ENCODE data around the gene CACNA2D3. TPM values are rescaled to one million over a fixed set of nuclear protein-coding genes. Genes with fewer than 3 reads are reported as not detected.

The CACNA2D3 gene
- total and polyA plus RNA-seq, 2 donors from 2014 or later = 5.7 to 11.2 TPM

- peak in 2 of 5 donors; percentile 18 to 20 for DNase-seq
- no peaks in the 10 kb centered on the region for H3K9me3 ChIP-seq (ENCODE audit: control insufficient read depth in 2 of 3, insufficient read depth in 1 of 3, low read length in 3 of 3)
- intact Hi-C loops (cut with DNase I) = no loop called here
- H3K4me1 ChIP-seq (ENCODE audit: control insufficient read depth in 2 of 3, insufficient read depth in 2 of 3, low read depth in 1 of 3, low read length in 3 of 3) = no peaks in the 10 kb centered on the region
- no peak overlapping the region for H3K4me3 ChIP-seq (ENCODE audit: low read length in 3 of 3)
- no peaks in the 10 kb centered on the region for H3K27me3 ChIP-seq (ENCODE audit: control insufficient read depth, insufficient read depth, low read length)
- FAIRE-seq = no peak
- no peak overlapping the region for H3K9ac ChIP-seq (ENCODE audit: low read length in 3 of 3)
- no peaks in the 10 kb centered on the region for H3K36me3 ChIP-seq (ENCODE audit: control insufficient read depth in 2 of 3, insufficient read depth in 3 of 3, low read length in 3 of 3)
- no peak overlapping the region for H3K27ac ChIP-seq (ENCODE audit: low read depth in 2 of 2, low read length in 2 of 2)
- TF ChIP-seq CTCF (IDR thresholded peaks at IDR 0.05; ENCODE audit: borderline replicate concordance, extremely low read depth, insufficient read depth) = no peak
Observed at GRCh38 chr3:54939557-54940300, 817.4 kb downstream of the CACNA2D3 start.

GRCh38 chr3:54940971-54941370, 818.6 kb downstream of the CACNA2D3 start:
- H3K27ac ChIP-seq (ENCODE audit: low read depth in 2 of 2, low read length in 2 of 2) = no peak overlapping the region
- no peak overlapping the region for H3K9ac ChIP-seq (ENCODE audit: low read length in 3 of 3)
- intact Hi-C loops (cut with DNase I) = no loop called here
- no peak for TF ChIP-seq CTCF (IDR thresholded peaks at IDR 0.05; ENCODE audit: borderline replicate concordance, extremely low read depth, insufficient read depth)
- H3K4me3 ChIP-seq (ENCODE audit: low read length in 3 of 3) = no peak overlapping the region
- FAIRE-seq (no peak), DNase-seq (no peak)
- no peaks in the 10 kb centered on the region for H3K27me3 ChIP-seq (ENCODE audit: control insufficient read depth, insufficient read depth, low read length)
- H3K36me3 ChIP-seq (ENCODE audit: control insufficient read depth in 2 of 3, insufficient read depth in 3 of 3, low read length in 3 of 3) = no peaks in the 10 kb centered on the region
- no peaks in the 10 kb centered on the region for H3K4me1 ChIP-seq (ENCODE audit: control insufficient read depth in 2 of 3, insufficient read depth in 2 of 3, low read depth in 1 of 3, low read length in 3 of 3)
- no peaks in the 10 kb centered on the region for H3K9me3 ChIP-seq (ENCODE audit: control insufficient read depth in 2 of 3, insufficient read depth in 1 of 3, low read length in 3 of 3)

GRCh38 chr3:54941690-54942362, 819.5 kb downstream of the CACNA2D3 start:
- TF ChIP-seq CTCF (IDR thresholded peaks at IDR 0.05; ENCODE audit: borderline replicate concordance, extremely low read depth, insufficient read depth) = no peak
- intact Hi-C loops (cut with DNase I) = no loop called here
- no peak overlapping the region for H3K4me3 ChIP-seq (ENCODE audit: low read length in 3 of 3)
- H3K9me3 ChIP-seq (ENCODE audit: control insufficient read depth in 2 of 3, insufficient read depth in 1 of 3, low read length in 3 of 3) = no peaks in the 10 kb centered on the region
- H3K27ac ChIP-seq (ENCODE audit: low read depth in 2 of 2, low read length in 2 of 2) = no peak overlapping the region
- no peaks in the 10 kb centered on the region for H3K4me1 ChIP-seq (ENCODE audit: control insufficient read depth in 2 of 3, insufficient read depth in 2 of 3, low read depth in 1 of 3, low read length in 3 of 3)
- DNase-seq (no peak), FAIRE-seq (no peak)
- no peaks in the 10 kb centered on the region for H3K36me3 ChIP-seq (ENCODE audit: control insufficient read depth in 2 of 3, insufficient read depth in 3 of 3, low read length in 3 of 3)
- no peak overlapping the region for H3K9ac ChIP-seq (ENCODE audit: low read length in 3 of 3)
- no peaks in the 10 kb centered on the region for H3K27me3 ChIP-seq (ENCODE audit: control insufficient read depth, insufficient read depth, low read length)

All from kidney (tissue), 14 donors.